Immature natural killer cell (primary cell): ENCODE data around the gene STARD5. TPM values are rescaled to one million over a fixed set of nuclear protein-coding genes. Genes with fewer than 3 reads are reported as not detected.

ENCODE experiments used
- DNase-seq, 3 donors: peaks; one replicate each; pipeline ENCODE4 v3.0.0; 2022; ENCODE audit warnings: mixed read lengths in 1 of 3
- H3K27ac Mint-ChIP-seq, 6 donors: one replicate each; pipeline ENCODE4 v1.8.0; 2020; ENCODE audit warnings: mixed read lengths in 6 of 6, mild to moderate bottlenecking in 5 of 6, inconsistent platforms in 4 of 6, moderate library complexity in 3 of 6
- H3K27me3 Mint-ChIP-seq, 3 donors: one replicate each; pipeline ENCODE4 v1.8.0; 2020 to 2021; ENCODE audit warnings: low read depth in 3 of 3, mild to moderate bottlenecking in 3 of 3, mixed read lengths in 3 of 3, moderate library complexity in 3 of 3, inconsistent platforms in 1 of 3
- H3K36me3 Mint-ChIP-seq, 3 donors: one replicate each; pipeline ENCODE4 v1.8.0; 2020; ENCODE audit warnings: mixed read lengths in 3 of 3, inconsistent platforms in 2 of 3, mild to moderate bottlenecking in 2 of 3
- H3K4me1 Mint-ChIP-seq, 2 donors: one replicate each; pipeline ENCODE4 v1.8.0; 2020; ENCODE audit warnings: inconsistent platforms in 2 of 2, mild to moderate bottlenecking in 2 of 2, mixed read lengths in 2 of 2, moderate library complexity in 1 of 2
- H3K4me3 Mint-ChIP-seq, 5 donors: one replicate each; pipeline ENCODE4 v1.8.0; 2020; ENCODE audit warnings: mild to moderate bottlenecking in 5 of 5, mixed read lengths in 5 of 5, inconsistent platforms in 3 of 5, moderate library complexity in 3 of 5
- H3K9me3 Mint-ChIP-seq, 6 donors: one replicate each; pipeline ENCODE4 v1.8.0; 2020; ENCODE audit warnings: mild to moderate bottlenecking in 6 of 6, mixed read lengths in 6 of 6, inconsistent platforms in 4 of 6, moderate library complexity in 3 of 6
- polyA plus RNA-seq, 3 donors: library from polyadenylated mRNA; unstranded; fragments of 300-500 nt; fragmentation: Illumina TruSeq; gene quantifications; one replicate each; pipeline ENCODE4 v1.2.3, GENCODE V29; 2021

STARD5 gene
- 1 to 10 TPM in 2 of 3 donors, not detected in 1; 1.7 to 3.8 TPM for polyA plus RNA-seq

- Mint-ChIP-seq H3K9me3 (no peaks in the 10 kb centered on the region), H3K36me3 (no peaks in the 10 kb centered on the region), H3K4me3 (peak within 1 kb of the TSS; percentile 94 to 99 (median 98)), H3K4me1 (peaks cover 15 to 24% of the 10 kb centered on the region in 2 donors), H3K27me3 (peaks cover 0 to 7% (median 3%) of the 10 kb centered on the region in 3 donors), H3K27ac (peak within 1 kb of the TSS; percentile 68 to 96 (median 88))
- peak; percentile 93 to 95 (median 94) for DNase-seq
These were observed at the start of gene STARD5 for GRCh38 chr15:81323944-81324881. Gene STARD5 (minus strand): TSS chr15:81324141. CDS start chr15:81324099, 42 bp downstream.

GRCh38 chr15:81373176-81373575 is 49.2 kb upstream of the STARD5 start:
- no peak for DNase-seq
- Mint-ChIP-seq H3K4me3 (no peak overlapping the region), H3K9me3 (no peaks in the 10 kb centered on the region), H3K27ac (no peak overlapping the region), H3K27me3 (peaks cover 2 to 5% (median 3%) of the 10 kb centered on the region in 3 donors), H3K36me3 (no peaks in the 10 kb centered on the region), H3K4me1 (no peaks in the 10 kb centered on the region)

- H3K9me3 Mint-ChIP-seq: no peaks in the 10 kb centered on the region
- H3K36me3 Mint-ChIP-seq: no peaks in the 10 kb centered on the region
- DNase-seq: no peak
- H3K27ac Mint-ChIP-seq: no peak overlapping the region
- no peaks in the 10 kb centered on the region for H3K4me1 Mint-ChIP-seq
- H3K4me3 Mint-ChIP-seq: no peak overlapping the region
- peaks cover 2 to 5% (median 3%) of the 10 kb centered on the region in 3 donors for H3K27me3 Mint-ChIP-seq
These were observed 48.6 kb upstream of the STARD5 start for GRCh38 chr15:81372575-81372974.

GRCh38 chr15:81363718-81364500 is 40.0 kb upstream of the STARD5 start:
- H3K27ac Mint-ChIP-seq: no peak overlapping the region
- no peak overlapping the region for H3K4me3 Mint-ChIP-seq
- peaks cover 0 to 4% (median 0%) of the 10 kb centered on the region in 3 donors for H3K36me3 Mint-ChIP-seq
- H3K27me3 Mint-ChIP-seq: peaks cover 0 to 8% (median 0%) of the 10 kb centered on the region in 3 donors
- H3K4me1 Mint-ChIP-seq: no peaks in the 10 kb centered on the region
- no peak for DNase-seq
- H3K9me3 Mint-ChIP-seq: no peaks in the 10 kb centered on the region

GRCh38 chr15:81363276-81363675 is 39.3 kb upstream of the STARD5 start:
- Mint-ChIP-seq H3K36me3 (peaks cover 0 to 4% (median 0%) of the 10 kb centered on the region in 3 donors), H3K4me1 (no peaks in the 10 kb centered on the region), H3K27me3 (peaks cover 0 to 8% (median 0%) of the 10 kb centered on the region in 3 donors), H3K27ac (no peak overlapping the region), H3K9me3 (no peaks in the 10 kb centered on the region), H3K4me3 (no peak overlapping the region)
- no peak for DNase-seq

GRCh38 chr15:81362790-81363189 is 38.8 kb upstream of the STARD5 start:
- H3K27me3 Mint-ChIP-seq: peaks cover 0 to 8% (median 0%) of the 10 kb centered on the region in 3 donors
- no peaks in the 10 kb centered on the region for H3K4me1 Mint-ChIP-seq
- no peak overlapping the region for H3K27ac Mint-ChIP-seq
- H3K4me3 Mint-ChIP-seq: no peak overlapping the region
- no peaks in the 10 kb centered on the region for H3K9me3 Mint-ChIP-seq
- H3K36me3 Mint-ChIP-seq: peaks cover 0 to 4% (median 0%) of the 10 kb centered on the region in 3 donors
- DNase-seq: no peak

GRCh38 chr15:81361891-81362290 is 38.0 kb upstream of the STARD5 start:
- Mint-ChIP-seq H3K27me3 (peaks cover 0 to 8% (median 3%) of the 10 kb centered on the region in 3 donors), H3K4me3 (no peak overlapping the region), H3K36me3 (peaks cover 0 to 4% (median 0%) of the 10 kb centered on the region in 3 donors), H3K4me1 (no peaks in the 10 kb centered on the region), H3K27ac (no peak overlapping the region), H3K9me3 (no peaks in the 10 kb centered on the region)
- DNase-seq: no peak

GRCh38 chr15:81360491-81360890 is 36.5 kb upstream of the STARD5 start:
- no peak overlapping the region for H3K27ac Mint-ChIP-seq
- no peak for DNase-seq
- no peaks in the 10 kb centered on the region for H3K4me1 Mint-ChIP-seq
- peaks cover 0 to 4% (median 0%) of the 10 kb centered on the region in 3 donors for H3K36me3 Mint-ChIP-seq
- peaks cover 0 to 4% (median 3%) of the 10 kb centered on the region in 3 donors for H3K27me3 Mint-ChIP-seq
- no peaks in the 10 kb centered on the region for H3K9me3 Mint-ChIP-seq
- no peak overlapping the region for H3K4me3 Mint-ChIP-seq

- no peak overlapping the region for H3K27ac Mint-ChIP-seq
These were observed 34.3 kb upstream of the STARD5 start for GRCh38 chr15:81358248-81358647.

GRCh38 chr15:81357180-81357686 is 33.3 kb upstream of the STARD5 start:
- no peak overlapping the region for H3K4me3 Mint-ChIP-seq

More at GRCh38 chr15:81358248-81358647, 34.3 kb upstream of the STARD5 start:
- Mint-ChIP-seq H3K36me3 (no peaks in the 10 kb centered on the region), H3K4me3 (no peak overlapping the region), H3K9me3 (no peaks in the 10 kb centered on the region), H3K27me3 (peaks cover 0 to 4% (median 3%) of the 10 kb centered on the region in 3 donors), H3K4me1 (no peaks in the 10 kb centered on the region)
- DNase-seq: no peak

GRCh38 chr15:81356252-81356651 is 32.3 kb upstream of the STARD5 start:
- H3K4me3 Mint-ChIP-seq: no peak overlapping the region
- no peaks in the 10 kb centered on the region for H3K36me3 Mint-ChIP-seq
- no peaks in the 10 kb centered on the region for H3K9me3 Mint-ChIP-seq
- peaks cover 0 to 3% (median 2%) of the 10 kb centered on the region in 3 donors for H3K27me3 Mint-ChIP-seq
- DNase-seq: no peak
- H3K4me1 Mint-ChIP-seq: no peaks in the 10 kb centered on the region
- no peak overlapping the region for H3K27ac Mint-ChIP-seq

More at GRCh38 chr15:81357180-81357686, 33.3 kb upstream of the STARD5 start:
- Mint-ChIP-seq H3K27ac (no peak overlapping the region), H3K27me3 (peaks cover 0 to 4% (median 3%) of the 10 kb centered on the region in 3 donors), H3K4me1 (no peaks in the 10 kb centered on the region), H3K9me3 (no peaks in the 10 kb centered on the region), H3K36me3 (no peaks in the 10 kb centered on the region)
- DNase-seq: no peak

GRCh38 chr15:81351651-81352050 is 27.7 kb upstream of the STARD5 start:
- H3K36me3 Mint-ChIP-seq: no peaks in the 10 kb centered on the region
- H3K4me1 Mint-ChIP-seq: peaks cover 0 to 3% of the 10 kb centered on the region in 2 donors
- no peak for DNase-seq
- H3K27ac Mint-ChIP-seq: no peak overlapping the region
- peaks cover 0 to 3% (median 0%) of the 10 kb centered on the region in 3 donors for H3K27me3 Mint-ChIP-seq
- H3K4me3 Mint-ChIP-seq: no peak overlapping the region
- no peaks in the 10 kb centered on the region for H3K9me3 Mint-ChIP-seq

GRCh38 chr15:81349271-81349670 is 25.3 kb upstream of the STARD5 start:
- Mint-ChIP-seq H3K27ac (no peak overlapping the region), H3K27me3 (peaks cover 0 to 3% (median 2%) of the 10 kb centered on the region in 3 donors), H3K4me1 (peaks cover 0 to 3% of the 10 kb centered on the region in 2 donors), H3K36me3 (no peaks in the 10 kb centered on the region), H3K9me3 (no peaks in the 10 kb centered on the region), H3K4me3 (no peak overlapping the region)
- DNase-seq: no peak
